Measurements from ENCODE around the gene MPHOSPH9.

MPHOSPH9 gene

DNA sequence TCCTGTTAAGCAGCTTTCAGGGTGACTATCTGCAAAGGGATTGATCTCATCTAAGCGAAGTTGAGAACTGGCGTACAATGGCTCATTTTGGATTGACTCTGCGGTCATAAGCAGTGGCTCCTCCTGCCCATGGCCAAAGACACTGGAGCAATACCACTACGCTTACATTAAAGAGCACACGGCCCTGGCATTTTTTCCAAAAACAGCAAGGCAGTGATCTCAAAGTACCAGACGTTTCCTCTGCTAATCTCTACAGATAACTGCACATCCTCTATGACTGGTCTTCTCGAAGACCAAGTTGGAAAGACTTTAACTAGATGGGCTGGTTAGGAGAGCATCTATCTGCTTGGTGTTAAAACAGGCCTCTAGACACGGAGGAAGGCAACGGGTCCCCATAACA is 84.7 kb downstream of the MPHOSPH9 start:
- no peak for DNase-seq

GRCh38 chr12:123145211-123145610 is 87.7 kb downstream of the MPHOSPH9 start:
- DNase-seq, result no peak

DNA sequence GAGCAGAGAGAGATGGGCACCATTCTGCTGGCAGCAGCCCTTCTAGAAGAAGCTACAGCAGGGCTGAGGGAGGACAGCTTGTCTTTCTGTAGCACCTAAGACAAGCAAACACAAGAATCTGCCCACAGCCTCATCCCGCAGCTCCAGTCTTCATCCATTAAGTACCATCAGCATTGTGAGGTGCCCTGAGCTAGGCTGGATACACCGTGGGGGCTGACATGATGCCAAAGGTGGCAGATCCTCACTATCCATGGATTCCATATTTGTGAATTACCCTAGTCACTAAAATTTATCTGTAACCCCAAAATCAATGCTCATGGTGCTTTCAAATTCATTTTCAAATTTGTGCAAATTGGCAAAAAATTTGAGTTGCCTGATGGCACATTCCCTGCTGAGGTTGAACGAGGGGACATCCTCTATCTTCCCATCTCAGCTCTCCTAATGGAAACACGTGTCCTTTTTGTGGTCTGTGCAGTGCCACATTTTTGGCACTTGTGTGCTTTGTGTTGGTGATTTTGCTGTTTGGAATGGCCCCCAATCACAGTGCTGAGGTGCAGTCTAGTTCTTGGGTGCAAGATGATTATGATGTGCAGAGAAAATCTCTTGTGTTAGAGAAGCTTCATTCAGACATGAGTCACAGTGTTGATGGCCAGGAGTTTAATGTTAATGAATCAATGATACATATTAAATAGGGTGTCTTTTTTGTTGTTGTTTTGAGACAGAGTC is 89.0 kb downstream of the MPHOSPH9 start:
- DNase-seq, result no peak

- DNase-seq, result no peak
Measured at GRCh38 chr12:123142921-123143735, 89.8 kb downstream of the MPHOSPH9 start.

DNA sequence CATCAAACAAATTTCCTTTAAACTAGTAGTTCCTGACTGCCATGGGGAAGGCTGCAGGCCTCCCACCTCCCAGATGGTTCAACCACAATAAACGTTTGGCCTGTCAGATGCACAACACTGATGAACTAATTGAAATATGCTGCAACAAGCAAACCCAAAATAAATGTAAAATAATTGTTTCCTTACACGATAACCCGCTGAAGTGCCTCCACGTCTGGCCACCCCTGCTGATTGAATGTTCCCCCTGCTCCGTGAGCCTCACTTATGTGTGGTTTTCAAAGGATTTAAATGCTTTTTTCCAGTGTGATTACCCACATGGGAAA is 90.5 kb downstream of the MPHOSPH9 start:
- DNase-seq, result no peak

DNA sequence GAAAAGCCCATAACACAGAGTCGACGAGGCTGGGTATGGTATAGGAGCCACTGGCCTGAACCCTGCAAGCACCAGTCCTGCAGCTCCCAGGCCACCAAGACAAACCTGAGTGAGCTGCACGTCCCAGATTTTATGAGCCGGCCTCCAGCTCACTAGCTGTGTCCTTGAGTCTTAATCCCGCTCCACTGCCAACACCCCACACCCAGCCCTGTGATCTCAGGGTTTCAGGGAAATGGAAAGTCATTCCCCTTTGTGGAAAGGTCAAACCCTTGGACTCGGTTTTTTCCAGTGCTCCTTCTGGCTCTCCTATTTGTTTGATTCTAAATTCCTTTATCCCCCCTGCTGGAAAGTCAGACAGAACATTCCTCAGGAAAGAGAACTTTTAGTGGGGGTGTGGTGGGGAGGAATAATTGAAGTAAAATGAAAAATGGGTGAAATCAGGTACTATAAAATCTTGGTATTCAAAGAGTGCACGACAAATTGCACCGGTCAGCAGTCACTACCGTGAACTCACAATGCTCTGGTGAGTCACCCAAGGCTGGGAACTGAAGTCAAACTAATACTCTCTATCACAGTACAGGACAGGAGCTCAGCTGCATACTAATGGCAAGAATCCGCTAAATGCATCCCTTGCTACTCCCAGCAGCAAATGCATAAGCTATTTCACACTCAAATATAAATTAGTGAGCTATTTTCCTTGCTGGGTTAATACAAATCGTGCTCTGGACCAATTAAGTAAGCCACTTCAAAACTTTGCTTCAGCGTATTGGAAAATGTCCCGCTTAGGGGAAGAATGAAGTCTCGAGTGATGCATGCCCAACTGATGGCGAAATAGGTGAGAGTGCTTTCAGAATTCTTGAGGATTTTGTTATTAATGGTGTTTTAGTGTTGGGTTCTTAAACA is 91.1 kb downstream of the MPHOSPH9 start:
- no peak for DNase-seq

GRCh38 chr12:123140676-123141614 is 92.0 kb downstream of the MPHOSPH9 start:
- DNase-seq, result no peak

GRCh38 chr12:123139926-123140675 is 92.8 kb downstream of the MPHOSPH9 start:
- DNase-seq, result no peak

DNA sequence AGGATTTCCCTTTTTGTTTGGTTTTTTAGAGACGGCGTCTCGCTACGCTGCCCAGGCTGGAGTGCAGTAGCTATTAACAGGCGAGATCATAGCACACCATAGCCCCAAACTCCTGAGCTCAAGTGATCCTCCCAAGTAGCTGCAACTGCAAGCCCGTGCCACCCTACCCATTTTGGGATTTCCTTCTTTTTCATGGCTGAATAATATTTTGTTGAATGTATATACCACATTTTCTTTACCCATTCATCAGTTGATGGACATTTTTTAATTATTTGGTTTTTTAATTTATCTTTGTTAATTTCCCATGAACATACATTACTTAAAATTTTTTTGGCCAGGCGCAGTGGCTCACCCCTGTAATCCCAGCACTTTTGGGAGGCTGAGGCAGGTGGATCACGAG is 97.3 kb downstream of the MPHOSPH9 start:
- DNase-seq, result no peak

DNA sequence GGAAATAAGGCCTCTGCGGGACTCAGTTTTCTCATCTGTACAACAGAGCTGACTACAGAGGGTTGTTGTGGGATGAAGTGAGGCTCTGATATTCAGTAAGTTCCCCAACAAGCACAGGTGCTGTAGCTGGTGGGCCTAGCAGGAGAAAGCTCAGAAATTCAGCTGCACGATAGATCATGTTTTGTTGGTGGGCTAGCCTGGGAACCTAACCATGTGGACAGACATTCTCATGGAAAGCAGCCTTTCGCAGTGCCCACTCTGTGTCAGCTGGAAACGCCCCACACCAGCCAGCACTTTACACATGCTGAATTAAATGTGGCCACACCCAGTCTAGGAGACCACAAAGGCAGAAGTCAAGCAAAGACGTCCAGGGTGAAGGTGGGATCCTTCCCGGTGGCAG is 98.1 kb downstream of the MPHOSPH9 start:
- DNase-seq, result no peak

GRCh38 chr12:123134271-123134671 is 98.7 kb downstream of the MPHOSPH9 start:
- no peak for DNase-seq

GRCh38 chr12:123133701-123134100 is 99.2 kb downstream of the MPHOSPH9 start:
- no peak for DNase-seq

DNA sequence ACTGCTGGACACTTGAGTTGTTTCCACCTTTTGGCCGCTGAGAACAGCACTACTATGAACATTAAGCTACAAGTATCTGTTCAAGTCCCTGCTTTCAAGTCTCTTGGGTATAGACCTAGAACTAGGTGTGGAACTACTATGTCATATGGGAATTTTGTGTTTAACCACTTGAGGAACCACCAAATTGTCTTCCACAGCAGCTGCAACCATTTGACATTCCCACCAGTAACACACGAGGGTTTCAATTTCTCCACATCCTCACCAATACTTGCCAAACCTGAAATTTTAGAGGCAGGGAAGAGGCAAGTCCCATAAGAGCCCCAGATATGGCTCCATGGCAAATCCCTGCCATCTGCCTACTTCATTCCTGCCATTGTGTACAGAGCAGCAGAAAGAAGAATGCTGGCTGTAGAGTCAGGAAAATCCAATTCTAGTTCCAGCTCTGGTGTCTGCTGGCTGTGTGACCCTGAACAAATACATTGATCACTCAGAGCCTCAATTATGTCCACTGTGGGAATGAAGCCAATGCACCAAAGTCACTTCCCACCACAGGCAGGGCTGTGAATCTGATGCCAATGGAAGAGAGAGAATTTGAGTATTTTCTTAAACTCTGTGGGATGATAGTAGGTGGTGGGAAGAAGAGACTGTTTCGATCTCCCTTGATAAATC is 99.9 kb downstream of the MPHOSPH9 start:
- DNase-seq, result no peak

GRCh38 chr12:123131879-123132402 is 101.0 kb downstream of the MPHOSPH9 start:
- DNase-seq, result peak in 1 of 4 experiments; percentile 36

DNA sequence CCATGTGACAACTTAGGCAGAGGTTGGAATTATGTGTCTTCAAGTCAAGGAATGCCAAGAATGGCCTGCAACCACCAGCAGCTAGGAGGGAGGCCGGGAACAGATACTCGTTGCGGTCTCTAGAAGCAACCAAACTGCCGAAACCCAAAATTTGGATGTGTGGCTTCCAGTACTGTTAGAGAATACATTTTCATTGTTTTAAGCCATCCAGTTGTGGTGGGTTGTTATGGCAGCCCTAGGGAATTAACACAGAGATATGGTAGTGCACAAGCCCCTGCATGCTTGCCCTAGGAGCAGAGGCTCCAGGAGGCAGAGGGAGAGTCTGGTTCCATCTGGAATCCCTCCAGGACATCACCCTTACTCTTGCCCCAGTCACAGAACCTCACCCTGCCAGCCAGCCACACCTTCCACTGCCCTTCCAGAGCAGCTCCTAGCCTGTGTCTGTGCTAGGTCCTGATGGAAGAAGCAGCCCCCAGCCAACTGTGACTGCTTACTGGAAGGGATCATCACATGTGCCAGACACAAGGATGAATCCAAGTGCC is 101.6 kb downstream of the MPHOSPH9 start:
- DNase-seq, result no peak

GRCh38 chr12:123129621-123130020 is 103.3 kb downstream of the MPHOSPH9 start:
- DNase-seq, result no peak

DNA sequence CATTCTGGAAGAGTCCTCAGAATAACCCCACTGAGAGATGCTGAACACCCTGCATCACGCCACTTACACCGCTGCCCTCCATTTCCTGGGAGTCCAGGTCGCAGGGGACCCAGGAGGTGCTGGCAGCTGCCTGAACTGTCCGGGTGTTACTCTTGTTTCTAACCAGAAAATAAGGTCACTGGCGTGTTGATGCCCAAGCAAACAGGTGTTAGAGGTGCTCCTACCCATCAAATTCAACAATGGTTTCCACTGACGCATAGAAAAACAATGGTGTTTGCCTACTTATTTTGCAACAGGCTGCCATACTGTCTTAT is 105.8 kb downstream of the MPHOSPH9 start:
- DNase-seq, result no peak

DNA sequence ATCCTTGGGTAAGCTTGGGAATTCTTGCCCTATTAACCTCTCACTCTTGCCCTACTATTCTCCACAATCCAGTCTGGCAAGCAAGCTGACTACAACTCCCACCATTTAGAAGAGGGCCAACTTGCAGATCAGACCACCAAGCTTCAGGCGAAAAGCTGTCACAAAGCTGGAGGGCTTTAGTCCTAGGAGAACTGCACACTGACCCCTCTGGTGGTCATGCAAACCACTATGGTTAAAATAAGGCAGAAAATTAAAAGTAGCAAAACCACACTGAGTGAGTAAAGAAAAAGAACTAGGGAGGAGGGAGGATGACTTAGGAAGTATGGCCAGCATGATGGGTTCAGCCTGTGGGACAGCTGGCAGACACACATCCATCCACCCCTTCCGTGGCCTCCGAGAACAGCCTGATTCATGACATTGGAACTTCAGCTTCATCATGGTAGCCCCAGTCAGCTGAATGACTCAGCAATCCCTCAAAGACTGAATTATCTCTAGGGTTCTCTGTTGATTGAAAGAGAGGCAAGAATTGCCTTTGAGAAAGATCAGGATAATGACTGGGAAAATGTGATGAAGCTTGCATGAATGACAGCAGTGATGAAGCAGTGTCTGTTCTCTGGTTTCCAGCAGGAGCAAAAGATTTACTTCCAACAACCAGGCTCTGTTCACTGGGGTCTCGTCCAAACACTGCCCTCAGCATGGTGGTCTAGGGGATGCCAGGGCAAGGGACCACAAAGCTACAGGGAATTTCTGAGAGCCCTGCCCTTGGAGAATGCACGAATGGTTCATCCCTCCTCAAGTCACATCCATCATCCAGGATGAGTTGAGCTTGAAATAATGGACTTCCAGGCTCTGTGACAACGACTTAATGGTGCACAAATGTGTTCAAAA is 106.4 kb downstream of the MPHOSPH9 start:
- DNase-seq, result no peak

- no peak for DNase-seq
Measured at GRCh38 chr12:123122626-123123025, 110.3 kb downstream of the MPHOSPH9 start.

DNA sequence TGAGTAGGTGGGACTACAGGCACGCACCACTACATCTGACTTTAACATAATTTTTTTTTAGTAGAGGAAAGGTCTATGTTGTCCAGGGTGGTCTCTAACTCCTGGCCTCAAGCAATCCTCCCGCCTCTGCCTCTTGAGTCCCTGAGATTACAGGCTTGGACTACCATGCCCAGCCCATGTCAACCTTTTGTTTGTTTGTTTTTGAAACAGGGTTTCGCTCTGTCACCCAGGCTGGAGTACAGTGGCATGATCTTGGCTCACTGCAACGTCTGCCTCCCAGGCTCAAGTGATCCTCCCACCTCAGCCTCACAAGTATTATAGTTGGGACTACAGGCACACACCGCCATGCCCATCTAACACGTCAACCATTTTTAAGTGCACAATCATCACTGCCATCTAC is 111.3 kb downstream of the MPHOSPH9 start:
- no peak for DNase-seq
